SU-DHL-6 (cell line): ENCODE measurements around the gene CX3CL1.

Source experiments
- H2AFZ ChIP-seq: fragments of 200-600 bp; sonication (generic); 2 replicates; pipeline ENCODE4 v1.6.1; 2014; ENCODE audit warnings: low read depth, mild to moderate bottlenecking, moderate library complexity, mixed read lengths, antibody characterized with exemption, low read length; ENCODE audit not compliant: severe bottlenecking
- H3F3A ChIP-seq: fragments of 200-600 bp; shearing (Covaris generic); 2 replicates; pipeline ENCODE4 v1.6.0; 2016; ENCODE audit warnings: antibody characterized with exemption, mild to moderate bottlenecking; ENCODE audit not compliant: insufficient read depth
- H3K27ac ChIP-seq: fragments of 200-600 bp; sonication (generic); 2 replicates; pipeline ENCODE4 v1.5.1; 2016; ENCODE audit warnings: low read depth, mild to moderate bottlenecking, low read length, moderate library complexity, mixed read lengths
- H3K27me3 ChIP-seq: fragments of 200-600 bp; sonication (generic), shearing (Covaris generic); 2 replicates; pipeline ENCODE4 v1.6.0; 2014; ENCODE audit warnings: mild to moderate bottlenecking, low read length
- H3K36me3 ChIP-seq: fragments of 200-600 bp; sonication (generic); 2 replicates; pipeline ENCODE4 v1.6.1; 2014; ENCODE audit warnings: mild to moderate bottlenecking, low read length, mixed read lengths
- H3K4me2 ChIP-seq: fragments of 300-600, 200-600 bp; shearing (Covaris generic), sonication (generic); 2 replicates; pipeline ENCODE4 v1.6.0; 2014; ENCODE audit warnings: low read length, low read depth, mild to moderate bottlenecking; ENCODE audit not compliant: poor library complexity, severe bottlenecking
- H3K4me3 ChIP-seq: fragments of 200-600 bp; sonication (generic); 2 replicates; pipeline ENCODE4 v1.5.1; 2014; ENCODE audit warnings: antibody characterized with exemption, low read length, mild to moderate bottlenecking, mixed read lengths; ENCODE audit not compliant: insufficient read depth, poor library complexity, severe bottlenecking
- H3K79me2 ChIP-seq: fragments of 200-600 bp; sonication (generic); 2 replicates; pipeline ENCODE4 v1.6.1; 2014; ENCODE audit warnings: mild to moderate bottlenecking, low read length, moderate library complexity; ENCODE audit not compliant: insufficient read depth
- H3K9ac ChIP-seq: fragments of 200-600 bp; sonication (generic); 2 replicates; pipeline ENCODE4 v1.7.0; 2014; ENCODE audit warnings: mild to moderate bottlenecking, low read length
- H3K9me2 ChIP-seq: fragments of 200-600 bp; sonication (generic); replicated peaks from 2 replicates; pipeline ENCODE4 v1.6.1; 2014; ENCODE audit warnings: low read length; ENCODE audit not compliant: insufficient read depth
- H3K9me3 ChIP-seq: fragments of 200-600 bp; sonication (generic); 2 replicates; pipeline ENCODE4 v1.6.1; 2014; ENCODE audit warnings: low read length, mixed read lengths; ENCODE audit not compliant: insufficient read depth
- H4K20me1 ChIP-seq: fragments of 200-600 bp; sonication (generic); 2 replicates; pipeline ENCODE4 v1.6.1; 2014; ENCODE audit warnings: low read depth, mild to moderate bottlenecking, antibody characterized with exemption, low read length, moderate library complexity, mixed read lengths
- EZH2phosphoT487 ChIP-seq: fragments of 200-600 bp; sonication (generic), shearing (Covaris generic); conservative IDR thresholded peaks from 2 replicates; pipeline ENCODE4 v1.6.1; 2018; ENCODE audit warnings: mild to moderate bottlenecking, antibody characterized with exemption, low read length, moderate library complexity, mixed read lengths
- TF ChIP-seq, protein P1 (sequence below): fragments of 200-600 bp; sonication (generic); IDR thresholded peaks from one replicate; pipeline ENCODE4 v1.5.1; 2017; ENCODE audit warnings: antibody characterized with exemption, mild to moderate bottlenecking, low read length, moderate library complexity; ENCODE audit not compliant: insufficient read depth, poor library complexity, severe bottlenecking

The CX3CL1 gene

DNA sequence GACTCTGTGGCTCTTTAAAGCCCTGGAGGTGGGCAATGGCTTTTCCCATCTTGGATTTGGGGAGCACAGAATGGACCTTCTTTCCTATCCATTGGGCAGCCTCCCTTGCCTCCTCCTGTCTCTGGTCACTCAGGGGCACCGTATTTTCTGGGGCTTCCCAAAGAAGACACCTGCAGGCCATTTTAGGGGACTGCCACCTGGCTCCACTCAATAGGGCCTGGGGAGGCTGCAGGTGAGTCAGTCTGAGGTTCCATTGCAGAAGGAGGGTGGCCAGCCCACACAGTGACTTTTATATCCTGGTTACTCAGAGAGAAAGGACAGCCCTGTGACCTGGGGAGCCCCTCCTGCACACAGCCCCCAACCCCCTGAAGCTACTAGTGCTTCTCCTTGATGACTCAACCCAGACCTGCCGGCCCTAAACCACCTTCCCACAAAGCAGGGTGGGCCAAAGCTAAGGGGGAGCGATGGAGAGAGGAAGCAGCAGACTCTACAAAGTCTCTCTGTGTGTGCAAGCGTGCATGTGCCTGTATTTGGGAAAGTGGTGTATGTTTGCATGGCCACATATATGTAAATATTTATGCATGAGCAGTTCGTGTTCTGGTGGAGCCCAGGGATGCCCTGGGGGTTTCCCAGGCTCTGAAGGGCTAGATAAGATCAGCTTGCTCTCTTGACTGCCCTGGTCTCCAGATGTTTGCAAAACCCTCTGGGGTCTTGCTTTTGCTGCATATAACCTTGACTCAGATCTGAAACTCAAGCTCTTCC, 5.0 kb downstream of the CX3CL1 start:
- no peak overlapping the region for H2AFZ ChIP-seq
- H3K4me3 ChIP-seq = no peak overlapping the region
- no peaks in the 10 kb centered on the region for H3K27me3 ChIP-seq
- no peaks in the 10 kb centered on the region for H3K79me2 ChIP-seq
- no peak overlapping the region for H3K27ac ChIP-seq
- H3K9ac ChIP-seq = no peak overlapping the region
- TF ChIP-seq EZH2phosphoT487 = no peak
- TF ChIP-seq, protein P1, sequence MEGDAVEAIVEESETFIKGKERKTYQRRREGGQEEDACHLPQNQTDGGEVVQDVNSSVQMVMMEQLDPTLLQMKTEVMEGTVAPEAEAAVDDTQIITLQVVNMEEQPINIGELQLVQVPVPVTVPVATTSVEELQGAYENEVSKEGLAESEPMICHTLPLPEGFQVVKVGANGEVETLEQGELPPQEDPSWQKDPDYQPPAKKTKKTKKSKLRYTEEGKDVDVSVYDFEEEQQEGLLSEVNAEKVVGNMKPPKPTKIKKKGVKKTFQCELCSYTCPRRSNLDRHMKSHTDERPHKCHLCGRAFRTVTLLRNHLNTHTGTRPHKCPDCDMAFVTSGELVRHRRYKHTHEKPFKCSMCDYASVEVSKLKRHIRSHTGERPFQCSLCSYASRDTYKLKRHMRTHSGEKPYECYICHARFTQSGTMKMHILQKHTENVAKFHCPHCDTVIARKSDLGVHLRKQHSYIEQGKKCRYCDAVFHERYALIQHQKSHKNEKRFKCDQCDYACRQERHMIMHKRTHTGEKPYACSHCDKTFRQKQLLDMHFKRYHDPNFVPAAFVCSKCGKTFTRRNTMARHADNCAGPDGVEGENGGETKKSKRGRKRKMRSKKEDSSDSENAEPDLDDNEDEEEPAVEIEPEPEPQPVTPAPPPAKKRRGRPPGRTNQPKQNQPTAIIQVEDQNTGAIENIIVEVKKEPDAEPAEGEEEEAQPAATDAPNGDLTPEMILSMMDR = no peak
- no peaks in the 10 kb centered on the region for H3F3A ChIP-seq
- no peaks in the 10 kb centered on the region for H3K36me3 ChIP-seq
- no peaks in the 10 kb centered on the region for H4K20me1 ChIP-seq
- H3K9me3 ChIP-seq = no peaks in the 10 kb centered on the region
- no peaks in the 10 kb centered on the region for H3K9me2 ChIP-seq
- peak overlapping the region; percentile 11 for H3K4me2 ChIP-seq

DNA sequence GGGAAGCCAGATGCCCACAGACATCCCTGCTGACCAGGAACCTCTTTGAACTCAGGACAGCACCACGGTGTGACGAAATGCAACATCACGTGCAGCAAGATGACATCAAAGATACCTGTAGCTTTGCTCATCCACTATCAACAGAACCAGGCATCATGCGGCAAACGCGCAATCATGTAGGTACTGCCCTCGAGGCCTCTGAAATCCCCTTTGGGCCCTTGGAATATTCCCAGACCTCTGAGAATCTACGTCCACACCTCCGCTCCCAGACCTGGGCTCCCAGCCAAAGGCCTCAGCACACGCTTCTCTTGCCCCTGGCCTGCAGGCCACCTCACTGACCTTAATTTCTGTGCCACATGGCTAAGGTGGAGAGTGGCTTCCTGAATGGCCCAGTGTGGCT, 7.3 kb downstream of the CX3CL1 start:
- Histone ChIP-seq H3K27me3 (no peaks in the 10 kb centered on the region), H3F3A (no peaks in the 10 kb centered on the region), H3K9me3 (no peaks in the 10 kb centered on the region), H3K36me3 (no peaks in the 10 kb centered on the region), H3K4me3 (no peak overlapping the region), H3K9me2 (no peaks in the 10 kb centered on the region), H3K9ac (no peak overlapping the region), H4K20me1 (no peaks in the 10 kb centered on the region), H3K4me2 (no peak overlapping the region), H2AFZ (no peak overlapping the region), H3K27ac (no peak overlapping the region), H3K79me2 (no peaks in the 10 kb centered on the region)
- TF ChIP-seq, protein P1 = no peak
- no peak for TF ChIP-seq EZH2phosphoT487

- Histone ChIP-seq H3K9me3 (no peaks in the 10 kb centered on the region), H3K79me2 (no peaks in the 10 kb centered on the region), H4K20me1 (no peaks in the 10 kb centered on the region), H3F3A (no peaks in the 10 kb centered on the region), H2AFZ (no peak overlapping the region), H3K4me3 (no peak overlapping the region), H3K9me2 (no peaks in the 10 kb centered on the region), H3K4me2 (no peak overlapping the region), H3K27me3 (no peaks in the 10 kb centered on the region), H3K36me3 (no peaks in the 10 kb centered on the region), H3K27ac (no peak overlapping the region), H3K9ac (no peak overlapping the region)
- TF ChIP-seq, protein P1 = no peak
- no peak for TF ChIP-seq EZH2phosphoT487
Measured at GRCh38 chr16:57380671-57381462, 8.6 kb downstream of the CX3CL1 start.
